Putamen (tissue), 1 donor: ENCODE measurements around the gene CDC25A.
A peak's percentile ranks its signal among the peaks of the same experiment; 100 is the strongest.
"Not testable (repeated sequence)": the region's sequence is repeated elsewhere in the genome, so short reads cannot be mapped to it uniquely, and the experiment has no call there.

ENCODE experiments used
- DNase-seq: peaks from one replicate; pipeline ENCODE4 v3.0.0-alpha.2; 2016; ENCODE audit warnings: low spot score

The CDC25A gene

GRCh38 chr3:48140936-48141603 lies 47.1 kb downstream of the CDC25A start:
- no peak for DNase-seq

- DNase-seq = no peak
Measured at GRCh38 chr3:48140336-48140757, 47.9 kb downstream of the CDC25A start.

DNA sequence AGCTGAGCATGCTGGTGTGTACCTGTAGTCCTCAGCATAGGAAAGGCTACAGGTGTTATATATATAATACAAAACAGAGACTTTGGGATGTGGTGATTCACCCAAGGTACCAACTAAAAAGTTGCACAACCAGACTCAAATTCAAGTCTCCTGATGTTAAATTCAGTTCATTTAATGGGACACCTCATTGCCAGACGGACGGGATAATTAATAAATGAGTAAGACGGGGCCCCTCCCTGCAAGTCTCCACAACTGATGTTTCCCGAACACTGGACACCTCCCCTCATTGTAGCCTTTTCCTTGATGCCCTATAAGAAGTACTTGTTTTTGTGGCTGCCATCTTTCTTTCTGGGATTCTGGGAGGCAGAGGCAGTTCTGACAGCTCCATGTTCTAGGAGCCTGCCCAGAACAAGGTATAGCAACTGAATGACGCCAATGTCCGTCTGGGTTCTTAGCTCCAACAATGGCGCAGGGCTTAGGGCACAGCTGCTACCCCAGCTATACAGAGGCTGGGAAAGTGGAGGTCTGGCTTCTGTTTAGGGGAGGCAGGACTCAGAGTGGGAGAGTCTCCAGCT lies 50.7 kb downstream of the CDC25A start:
- no peak for DNase-seq

- DNase-seq = no peak
Measured at GRCh38 chr3:48135552-48136495, 52.4 kb downstream of the CDC25A start.

DNA sequence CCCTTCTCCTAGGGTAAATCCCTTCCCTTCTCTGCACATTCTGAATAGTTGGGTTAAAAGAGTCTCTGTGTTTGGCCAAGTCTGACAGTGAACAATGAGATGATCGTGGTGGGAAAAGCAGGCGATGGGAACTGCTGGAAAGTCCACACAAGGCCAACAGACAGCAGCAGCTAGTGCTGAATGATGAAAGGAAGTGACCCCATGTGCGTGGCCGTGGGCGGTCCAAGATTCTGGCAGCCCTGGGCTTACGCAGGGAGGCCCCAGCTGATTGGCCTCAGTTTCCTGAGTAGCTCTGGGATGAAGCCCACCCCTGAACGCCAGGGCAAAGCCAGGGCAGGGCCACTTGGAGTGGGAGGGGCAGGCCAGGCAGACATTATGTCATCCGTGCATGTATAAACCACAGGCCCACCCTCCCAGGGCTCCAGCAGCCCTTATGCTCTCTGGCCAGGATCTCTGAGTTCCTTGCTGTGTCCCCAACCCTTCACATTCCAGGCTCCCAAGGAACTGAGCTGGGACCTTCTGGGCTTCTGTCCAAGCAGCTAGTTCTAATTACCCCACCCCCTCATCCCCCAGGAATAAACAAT lies 57.8 kb downstream of the CDC25A start:
- DNase-seq = peak; percentile 46

GRCh38 chr3:48129921-48130320 lies 58.3 kb downstream of the CDC25A start:
- DNase-seq = no peak

DNA sequence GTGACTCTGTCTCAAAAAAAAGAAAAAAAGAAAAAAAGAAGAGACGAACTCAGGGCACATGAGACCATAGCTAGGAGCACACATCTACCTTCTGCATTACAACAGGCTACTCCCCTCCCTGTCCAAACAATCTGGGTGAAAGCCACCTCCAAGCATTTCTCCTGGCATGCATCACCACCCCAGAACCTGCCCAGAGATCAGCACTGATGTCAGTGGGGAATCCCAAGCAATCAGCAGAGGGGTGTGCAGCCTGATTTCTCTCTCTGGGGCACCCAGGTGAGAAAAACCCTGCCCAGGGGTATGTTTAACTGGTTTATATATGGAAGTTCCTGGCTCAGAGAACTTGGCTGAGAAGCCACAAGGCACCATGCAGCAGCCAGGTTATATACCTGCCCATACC lies 59.4 kb downstream of the CDC25A start:
- DNase-seq = no peak

DNA sequence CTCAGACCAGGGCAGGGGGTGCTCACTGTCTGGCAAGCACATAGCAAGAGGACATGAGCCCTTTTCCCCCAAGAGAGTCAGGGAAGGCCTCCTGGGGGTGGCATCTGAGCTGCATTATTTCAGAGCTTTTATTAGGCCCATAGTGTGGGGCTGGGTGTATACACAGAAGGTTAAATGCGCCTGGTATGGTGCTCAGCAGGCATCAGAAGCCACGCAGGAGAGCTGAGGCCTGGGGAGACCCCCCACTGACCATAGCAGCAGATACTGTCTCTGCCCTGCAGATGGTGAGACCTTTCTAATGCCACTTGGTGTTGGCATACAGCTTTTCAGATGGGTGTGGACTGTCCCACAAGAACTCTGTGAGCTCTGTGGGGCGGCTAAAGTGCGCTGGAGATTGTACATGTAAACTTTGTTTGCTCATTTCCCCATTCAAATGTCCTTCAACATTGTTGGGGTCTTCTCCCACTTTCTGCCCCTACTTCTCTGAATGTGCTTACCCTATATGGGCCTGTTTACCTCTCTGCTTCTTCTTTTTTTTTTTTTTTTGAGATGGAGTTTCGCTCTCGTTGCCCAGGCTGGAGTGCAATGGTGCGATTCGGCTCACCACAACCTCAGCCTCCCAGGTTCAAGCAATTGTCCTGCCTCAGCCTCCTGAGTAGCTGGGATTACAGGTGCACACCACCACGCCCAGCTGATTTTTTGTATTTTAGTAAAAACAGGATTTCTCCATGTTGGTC lies 62.2 kb downstream of the CDC25A start:
- no peak for DNase-seq

DNA sequence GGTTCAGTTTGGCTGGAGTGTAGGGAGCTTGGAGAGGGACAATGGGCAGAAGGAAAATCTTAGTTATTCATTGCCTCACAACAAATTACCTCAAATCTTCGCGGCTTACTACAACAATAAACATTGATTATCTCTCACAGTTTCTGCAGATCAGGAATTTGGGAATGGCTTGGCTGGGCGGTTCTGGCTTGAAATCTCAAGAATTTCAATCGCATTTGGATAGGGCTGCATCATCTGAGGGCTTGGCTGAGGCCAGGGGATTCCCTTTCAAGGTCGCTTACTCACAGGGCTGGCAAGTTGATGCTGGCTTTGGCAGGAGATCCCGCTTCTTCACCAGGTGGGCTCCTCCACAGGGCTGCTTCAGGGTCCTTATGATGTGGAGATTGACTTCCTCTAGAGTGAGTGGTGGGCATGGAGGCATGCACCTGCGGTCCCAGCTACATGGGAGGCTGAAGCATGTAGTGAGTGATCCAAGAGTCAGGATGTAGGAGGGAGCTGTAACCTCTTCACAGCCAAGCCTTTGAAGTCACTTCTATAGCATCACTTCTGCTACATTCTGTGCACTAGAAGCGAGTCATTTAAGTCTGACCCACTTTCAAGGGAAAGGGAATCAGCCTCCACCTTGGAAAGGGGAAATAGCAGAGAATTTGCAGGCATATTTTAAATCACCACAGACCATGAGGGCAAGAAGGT lies 63.1 kb downstream of the CDC25A start:
- no peak for DNase-seq

- DNase-seq = no peak
Measured at GRCh38 chr3:48123346-48123745, 64.9 kb downstream of the CDC25A start.

GRCh38 chr3:48122504-48122903 lies 65.7 kb downstream of the CDC25A start:
- DNase-seq = no peak

GRCh38 chr3:48120223-48120622 lies 68.0 kb downstream of the CDC25A start:
- no peak for DNase-seq

- no peak for DNase-seq
Measured at GRCh38 chr3:48119505-48120193, 68.6 kb downstream of the CDC25A start.

- no peak for DNase-seq
Measured at GRCh38 chr3:48118928-48119327, 69.3 kb downstream of the CDC25A start.

GRCh38 chr3:48118322-48118721 lies 69.9 kb downstream of the CDC25A start:
- no peak for DNase-seq

- DNase-seq = no peak
Measured at GRCh38 chr3:48112813-48113212, 75.4 kb downstream of the CDC25A start.

DNA sequence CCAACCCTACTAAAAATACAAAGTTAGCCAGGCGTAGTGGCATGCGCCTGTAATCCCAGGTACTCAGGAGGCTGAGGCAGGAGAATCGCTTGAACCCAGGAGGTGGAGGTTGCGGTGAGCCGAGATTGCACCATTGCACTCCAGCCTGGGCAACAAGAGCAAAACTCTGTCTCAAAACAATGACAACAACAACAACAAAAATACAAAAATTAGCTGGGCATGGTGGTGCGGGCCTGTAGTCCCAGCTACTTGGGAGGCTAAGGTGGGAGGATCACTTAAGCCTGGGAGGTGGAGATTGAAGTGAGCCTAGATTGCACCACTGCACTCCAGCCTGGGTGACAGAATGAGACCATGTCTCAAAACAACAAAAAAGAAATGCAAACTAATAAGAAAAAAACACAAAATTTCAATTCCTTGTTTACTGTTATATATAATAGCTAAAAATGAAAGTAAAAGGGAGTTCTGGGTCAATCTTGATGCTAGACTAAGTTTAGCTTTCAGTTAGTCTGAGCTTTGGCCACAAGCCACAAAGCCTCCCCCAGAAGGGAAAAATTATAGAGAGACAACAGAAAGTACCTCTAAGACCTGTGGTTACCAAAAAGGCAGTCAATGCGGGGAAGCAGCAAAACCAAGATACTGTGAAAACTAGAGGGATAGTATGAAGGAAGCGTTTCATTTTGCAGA lies 76.0 kb downstream of the CDC25A start:
- DNase-seq = not testable (repeated sequence)

GRCh38 chr3:48110463-48110862 lies 77.8 kb downstream of the CDC25A start:
- no peak for DNase-seq

DNA sequence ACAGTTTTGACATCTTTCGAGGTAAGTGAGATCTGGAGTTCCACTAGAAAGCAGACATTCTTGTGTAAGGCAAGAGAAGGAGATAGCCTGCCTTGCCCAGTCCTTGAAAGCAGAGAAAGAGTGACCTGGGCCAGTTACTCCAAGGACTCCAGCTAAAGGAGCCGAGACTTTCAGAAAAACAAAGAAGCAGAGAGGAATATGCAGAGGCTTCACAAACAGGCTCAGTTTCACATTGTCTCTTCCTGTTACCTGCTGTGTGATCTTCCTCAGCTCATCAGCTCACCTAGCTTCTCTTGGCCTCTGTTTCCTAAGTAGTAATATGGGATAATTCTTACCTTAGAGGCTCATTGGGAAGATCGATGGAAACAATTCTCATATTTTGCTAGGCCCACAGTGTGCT lies 81.0 kb downstream of the CDC25A start:
- DNase-seq = no peak
